Central memory CD4-positive, alpha-beta T cell (primary cell): ENCODE measurements around the gene C8A.

ENCODE experiments used
- DNase-seq: peaks from one replicate; pipeline ENCODE4 v3.0.0; 2022

C8A gene

DNA sequence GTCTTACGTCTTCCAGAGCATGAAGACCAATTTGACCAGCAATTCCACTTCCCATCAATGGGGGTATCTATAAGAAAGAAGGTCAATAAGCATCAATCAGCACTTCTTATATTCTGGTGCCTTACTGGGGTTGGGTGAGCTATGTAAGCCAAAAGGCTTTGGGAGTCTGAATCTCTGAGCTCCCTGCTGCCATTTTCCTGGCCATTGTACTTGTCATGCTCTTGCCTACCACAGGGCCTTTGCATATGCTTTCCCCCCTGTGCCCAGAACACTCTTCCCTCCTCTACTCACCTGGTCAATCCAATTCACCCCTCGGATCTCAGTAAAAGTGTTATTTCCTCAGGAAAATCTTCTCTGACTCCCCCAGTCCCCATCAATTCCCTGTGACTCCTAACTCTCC is 74.9 kb downstream of the C8A start:
- DNase-seq, result no peak

DNA sequence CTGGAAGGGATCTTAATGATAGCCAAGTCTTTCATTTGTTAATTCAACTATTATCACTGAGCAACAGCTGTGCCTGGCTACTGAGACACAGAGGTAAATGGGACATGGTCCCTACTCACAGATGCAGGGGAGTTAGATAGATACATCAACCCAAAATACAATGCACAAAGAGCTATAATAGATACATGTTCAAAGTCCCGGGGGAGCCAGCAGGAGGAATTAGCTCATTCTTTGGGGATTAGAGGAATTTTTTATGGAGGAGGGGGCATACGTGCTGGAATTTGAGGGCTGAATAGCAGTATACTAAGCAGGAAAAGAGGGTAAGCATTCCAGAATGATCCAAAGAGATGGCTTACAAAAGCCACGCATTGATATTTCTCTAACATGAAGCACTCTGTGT is 76.6 kb downstream of the C8A start:
- no peak for DNase-seq

DNA sequence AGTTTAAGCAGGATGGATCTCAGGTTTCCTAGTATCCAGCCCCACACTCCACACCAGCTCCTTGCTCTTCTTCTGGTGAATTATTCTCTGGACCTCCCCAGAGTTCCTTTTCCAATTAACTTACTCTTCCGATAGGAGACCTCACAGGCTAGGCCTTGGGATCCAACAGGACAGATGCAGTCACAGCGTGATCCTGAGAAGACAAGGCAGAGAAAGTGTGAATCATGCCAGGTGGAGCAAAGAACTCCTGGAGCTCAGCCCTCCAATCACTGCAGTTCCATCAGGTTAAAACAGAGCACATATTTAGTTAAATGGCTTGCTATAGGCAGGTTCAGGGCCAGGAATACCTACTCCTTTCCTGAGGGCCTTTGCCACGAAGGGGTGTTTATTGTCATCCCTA is 77.1 kb downstream of the C8A start:
- no peak for DNase-seq

GRCh38 chr1:56933161-56933560 is 78.6 kb downstream of the C8A start:
- DNase-seq, result no peak

DNA sequence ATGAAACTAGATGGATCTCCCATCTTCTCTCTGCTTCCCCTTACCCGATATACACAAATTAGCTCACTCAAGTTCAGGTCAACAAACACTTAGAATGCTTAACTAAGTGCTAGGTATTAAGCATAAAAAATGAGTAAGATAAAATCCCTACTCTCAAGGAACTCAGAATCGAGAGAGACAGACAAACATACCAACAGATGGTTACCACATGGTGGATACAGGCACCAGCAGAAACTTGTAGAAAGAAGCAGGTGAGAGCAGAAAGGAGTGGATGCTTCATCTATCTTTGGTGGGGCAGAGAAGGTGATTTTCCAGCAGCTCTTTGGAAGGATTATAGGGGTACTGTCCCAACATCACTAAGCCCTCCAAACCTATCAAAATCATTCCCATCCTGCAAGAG is 79.0 kb downstream of the C8A start:
- no peak for DNase-seq

DNA sequence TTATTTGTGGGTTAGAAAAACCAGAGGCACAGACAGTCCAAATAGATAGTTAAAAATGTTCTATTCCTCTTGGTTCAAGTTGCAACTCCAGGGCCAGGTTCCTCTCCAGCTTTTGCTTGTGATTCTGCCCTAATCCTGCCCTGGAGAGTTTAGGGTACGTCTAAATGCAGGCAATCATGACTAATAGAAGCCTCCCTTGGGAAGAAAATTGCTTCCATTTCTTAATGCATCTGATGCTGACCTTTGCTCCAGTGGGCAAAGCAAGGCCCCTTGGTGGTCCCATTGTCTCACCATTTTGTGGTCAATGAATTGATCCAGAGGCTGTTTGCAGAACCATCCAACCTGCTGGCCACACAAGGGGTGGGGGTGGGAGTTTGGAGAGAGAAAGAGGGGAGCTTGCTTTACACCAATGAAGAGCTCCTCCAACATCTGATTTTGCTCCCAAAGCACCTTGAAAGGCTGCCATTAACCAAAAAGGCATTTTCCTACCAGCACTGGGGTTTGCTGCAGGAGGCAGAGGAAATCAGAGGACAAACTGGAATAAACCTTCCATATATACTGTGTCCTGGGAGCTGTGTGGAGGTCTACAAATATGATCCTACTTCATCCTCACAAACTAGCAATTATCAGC is 79.9 kb downstream of the C8A start:
- DNase-seq, result no peak

GRCh38 chr1:56938646-56939045 is 84.0 kb downstream of the C8A start:
- DNase-seq, result no peak

- no peak for DNase-seq
Measured at GRCh38 chr1:56939209-56939608, 84.6 kb downstream of the C8A start.

GRCh38 chr1:56940039-56940438 is 85.4 kb downstream of the C8A start:
- no peak for DNase-seq

DNA sequence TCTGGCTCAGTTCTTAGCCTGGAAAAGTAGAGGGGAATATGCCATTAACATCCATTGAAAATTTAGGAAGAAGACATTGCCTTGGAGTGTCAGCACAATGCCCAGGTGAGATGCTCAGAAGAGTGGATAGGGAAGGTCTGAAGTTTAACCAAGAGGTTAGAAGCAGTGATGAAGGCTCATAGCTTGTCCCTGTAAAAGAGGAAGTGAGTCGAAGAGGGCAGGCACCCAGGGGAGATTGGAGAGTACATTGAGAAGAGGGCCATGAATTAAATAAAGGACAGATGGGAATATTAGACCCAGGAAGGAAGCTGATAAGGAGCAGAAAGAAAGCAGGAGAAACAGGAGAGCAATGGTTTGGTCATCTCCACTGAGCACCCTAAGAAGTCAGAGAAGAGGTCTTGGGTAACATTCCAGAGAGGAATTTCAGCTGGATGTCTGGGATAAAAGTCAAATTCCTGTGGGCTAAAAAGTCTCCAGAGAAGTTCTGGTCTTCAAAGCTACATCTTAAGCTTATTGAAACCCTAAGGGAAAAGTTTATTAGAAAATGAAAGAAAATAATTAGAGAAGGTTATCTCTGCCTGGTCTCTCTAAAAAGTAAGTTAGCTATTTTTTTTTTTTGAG is 93.9 kb downstream of the C8A start:
- no peak for DNase-seq

GRCh38 chr1:56952501-56952900 is 97.9 kb downstream of the C8A start:
- no peak for DNase-seq

GRCh38 chr1:56953386-56953785 is 98.8 kb downstream of the C8A start:
- DNase-seq, result no peak

GRCh38 chr1:56954664-56955063 is 100.1 kb downstream of the C8A start:
- no peak for DNase-seq

- no peak for DNase-seq
Measured at GRCh38 chr1:56957931-56958330, 103.3 kb downstream of the C8A start.

- no peak for DNase-seq
Measured at GRCh38 chr1:56958526-56958925, 103.9 kb downstream of the C8A start.

DNA sequence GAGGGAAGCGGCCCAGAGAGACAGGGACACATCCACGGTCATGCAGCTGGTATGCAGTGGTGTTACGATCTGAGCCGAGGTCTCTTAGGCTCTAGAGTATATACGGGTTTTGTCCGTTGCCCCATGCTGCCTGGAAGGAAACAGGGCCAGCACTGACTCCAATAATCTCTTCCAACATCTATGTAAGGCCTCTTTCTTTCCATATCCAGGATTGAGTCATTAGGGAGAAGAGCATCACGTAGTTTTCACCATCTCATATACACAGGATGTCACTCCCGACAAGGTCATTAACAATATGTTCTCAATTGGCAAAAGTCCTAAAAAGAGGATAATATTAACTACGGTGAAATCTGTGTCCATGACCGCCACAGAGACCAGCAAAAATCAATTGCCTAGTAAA is 106.8 kb downstream of the C8A start:
- DNase-seq, result no peak

GRCh38 chr1:56963667-56964066 is 109.1 kb downstream of the C8A start:
- DNase-seq, result no peak

DNA sequence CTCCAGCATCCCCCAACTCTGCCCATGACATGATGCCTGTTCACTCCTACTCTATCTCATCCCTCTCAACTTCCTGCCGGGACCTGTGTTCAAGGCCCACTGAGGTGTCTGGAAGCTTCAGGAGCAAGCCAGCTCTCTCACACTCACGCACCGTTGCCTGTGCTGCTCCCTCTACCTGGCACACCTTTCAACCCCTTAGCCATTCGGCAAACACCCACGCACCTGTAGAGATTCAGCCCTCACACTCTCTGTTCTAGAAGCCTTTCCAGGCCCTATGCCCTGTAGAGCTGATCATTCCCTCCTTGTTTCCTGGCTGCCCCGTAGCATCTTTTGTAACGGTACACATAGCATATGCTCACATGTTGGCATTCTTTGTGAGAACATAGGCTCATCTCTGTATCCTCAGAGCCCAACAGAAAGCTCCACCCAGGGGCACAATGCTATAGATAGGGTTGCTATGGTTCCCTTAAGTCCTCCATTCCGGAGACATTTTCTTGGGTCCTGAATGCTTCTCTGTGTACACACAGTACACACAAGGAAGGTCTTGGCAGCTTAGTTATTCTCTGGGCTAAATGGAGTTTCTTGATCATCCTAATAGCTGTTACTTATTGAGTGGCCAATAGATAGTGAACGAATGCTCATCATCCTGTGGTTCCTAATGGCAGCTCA is 109.9 kb downstream of the C8A start:
- no peak for DNase-seq

DNA sequence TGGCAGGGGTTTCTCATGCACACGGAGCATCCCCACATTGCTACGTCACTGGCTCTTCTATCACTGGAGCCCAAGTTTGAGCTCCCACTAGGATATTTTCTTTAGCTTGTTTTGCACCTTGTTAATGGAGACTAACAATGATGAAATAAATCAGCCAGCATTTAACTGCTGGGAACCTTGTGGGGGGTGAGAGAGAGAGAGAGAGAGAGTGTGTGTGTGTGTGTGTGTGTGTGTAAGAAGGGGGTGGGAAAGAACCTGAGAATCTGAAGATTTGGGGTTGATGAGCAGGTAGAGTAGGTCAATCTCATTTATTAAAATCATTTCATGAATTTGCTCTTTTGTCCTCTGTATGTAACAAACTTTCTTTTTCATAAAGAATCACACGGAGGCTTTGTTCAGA is 110.6 kb downstream of the C8A start:
- DNase-seq, result no peak

GRCh38 chr1:56965916-56966697 is 111.5 kb downstream of the C8A start, which contains the start of gene C8B:
Gene C8B (minus strand): TSS chr1:56966015. CDS start chr1:56965948, 67 bp downstream.
- no peak for DNase-seq

DNA sequence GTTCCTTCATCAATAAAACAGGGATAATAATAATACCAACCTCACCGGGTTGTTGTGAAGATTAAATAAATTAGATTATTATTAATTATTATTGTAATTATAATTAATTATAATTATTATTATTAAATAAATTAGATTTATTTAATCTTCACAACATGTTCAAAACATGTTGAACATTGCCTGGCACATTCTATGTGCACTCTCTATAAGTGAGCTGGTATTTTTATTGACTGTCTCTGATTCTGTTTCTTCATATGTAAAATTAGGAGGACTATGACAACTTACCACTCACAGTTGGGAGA is 112.1 kb downstream of the C8A start:
- no peak for DNase-seq

DNA sequence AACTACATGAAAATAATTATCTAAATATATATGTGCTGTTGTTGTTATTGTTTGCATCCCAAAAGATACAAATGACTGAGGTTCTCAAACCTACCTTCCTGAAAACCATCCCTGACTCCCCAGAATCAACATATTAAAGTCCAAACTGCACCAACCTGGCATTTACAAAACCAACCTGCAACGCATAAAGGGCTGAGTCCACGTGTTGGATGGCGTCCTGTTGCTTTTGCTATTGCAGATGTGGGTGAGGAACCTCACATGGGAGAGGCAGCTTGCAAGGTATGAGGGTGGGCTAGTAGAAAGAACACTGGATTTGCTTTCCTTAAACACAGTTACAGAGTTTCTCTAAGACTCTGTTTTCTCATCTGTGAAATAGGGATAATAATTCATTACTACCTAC is 112.8 kb downstream of the C8A start:
- DNase-seq, result no peak
